HG03060 (cell line): Measurements from ENCODE around the gene SMARCA2.

ENCODE experiments used
- ATAC-seq: cut with Tn5 transposase; IDR thresholded peaks from one replicate; pipeline ENCODE4 v1.9.1; 2021; ENCODE audit warnings: low read depth, moderate number of reproducible peaks; ENCODE audit not compliant: unreplicated experiment

Gene SMARCA2

DNA sequence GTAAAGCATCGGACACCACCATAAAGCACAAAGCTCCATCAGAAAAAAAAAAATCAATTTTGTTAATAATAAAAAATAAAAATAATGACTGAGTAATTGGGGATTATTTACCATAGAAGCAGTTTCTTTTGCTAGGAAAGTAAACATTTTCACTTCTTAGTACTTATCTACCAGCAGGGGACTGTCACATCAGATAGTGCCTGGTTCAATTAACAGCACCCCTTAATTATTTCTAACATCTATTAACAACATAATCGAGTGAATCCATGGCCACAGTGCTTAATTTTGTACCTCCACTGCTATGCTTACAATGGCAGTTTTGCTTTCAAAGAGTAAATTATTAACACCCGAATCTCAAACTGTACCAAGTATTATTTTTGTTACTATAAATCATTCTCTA, 221.7 kb downstream of the SMARCA2 start:
- no peak for ATAC-seq

DNA sequence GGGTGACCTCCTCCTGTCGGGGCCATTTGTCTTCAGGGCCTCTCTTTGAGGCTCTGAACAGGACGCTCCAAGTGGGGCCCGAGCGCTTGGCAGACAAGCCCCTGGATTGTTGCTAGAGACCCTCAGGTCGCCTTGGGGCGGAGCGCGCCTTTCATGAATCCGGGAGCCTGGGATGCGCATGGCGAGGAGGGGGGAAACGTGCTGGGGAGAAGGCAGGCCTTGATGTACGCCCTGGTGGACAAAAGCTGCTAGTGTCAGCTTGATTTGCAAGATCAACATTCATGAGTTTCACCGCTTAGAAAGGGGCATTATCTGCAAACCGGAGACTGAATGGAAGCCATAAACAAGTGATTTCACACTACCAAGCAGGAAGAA, 226.3 kb downstream of the SMARCA2 start:
- ATAC-seq: no peak

DNA sequence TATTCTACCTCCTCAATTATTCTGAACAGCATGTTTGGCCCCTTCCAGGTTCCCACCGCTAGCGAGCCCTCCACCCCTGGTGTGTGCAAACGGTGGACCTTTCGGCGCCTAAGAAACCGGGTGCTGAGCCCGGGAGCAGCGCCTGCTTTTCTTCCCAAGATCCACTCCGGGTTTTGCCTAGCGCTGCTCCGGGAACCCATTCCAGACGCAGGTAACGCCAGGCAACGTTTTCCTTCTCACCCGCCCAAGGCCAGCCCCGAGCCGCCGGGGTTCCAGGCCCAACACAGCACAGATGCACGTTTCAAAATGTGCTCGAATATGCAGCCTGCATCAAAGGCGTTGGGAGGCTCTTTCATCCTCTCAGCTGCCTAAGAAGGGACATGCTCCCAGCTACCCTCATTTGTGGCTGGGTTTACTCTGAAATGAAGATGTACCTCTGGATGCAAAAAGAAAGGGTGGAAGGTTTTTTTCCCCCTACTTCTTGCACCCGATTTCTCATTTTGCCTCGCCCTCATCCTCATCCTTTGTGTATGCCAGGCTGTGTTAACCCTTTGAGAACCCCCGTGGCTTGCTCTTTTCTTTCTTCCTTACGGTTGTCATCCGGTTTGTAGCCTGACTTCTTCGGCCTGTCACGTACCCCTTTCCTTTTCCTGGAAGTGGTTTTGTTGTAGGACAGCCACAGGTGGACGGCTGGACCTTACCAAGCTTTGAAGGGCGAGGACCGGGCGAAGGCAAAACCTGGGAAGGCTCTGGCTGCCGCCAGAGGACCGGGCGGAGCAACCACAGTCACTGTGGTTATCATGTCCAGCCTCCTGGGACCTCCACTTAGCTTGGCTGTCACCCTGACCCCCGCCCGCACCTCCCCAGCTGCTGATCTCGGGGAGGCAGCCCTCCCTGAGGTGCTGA, 226.9 kb downstream of the SMARCA2 start:
- peak; percentile 61 for ATAC-seq

DNA sequence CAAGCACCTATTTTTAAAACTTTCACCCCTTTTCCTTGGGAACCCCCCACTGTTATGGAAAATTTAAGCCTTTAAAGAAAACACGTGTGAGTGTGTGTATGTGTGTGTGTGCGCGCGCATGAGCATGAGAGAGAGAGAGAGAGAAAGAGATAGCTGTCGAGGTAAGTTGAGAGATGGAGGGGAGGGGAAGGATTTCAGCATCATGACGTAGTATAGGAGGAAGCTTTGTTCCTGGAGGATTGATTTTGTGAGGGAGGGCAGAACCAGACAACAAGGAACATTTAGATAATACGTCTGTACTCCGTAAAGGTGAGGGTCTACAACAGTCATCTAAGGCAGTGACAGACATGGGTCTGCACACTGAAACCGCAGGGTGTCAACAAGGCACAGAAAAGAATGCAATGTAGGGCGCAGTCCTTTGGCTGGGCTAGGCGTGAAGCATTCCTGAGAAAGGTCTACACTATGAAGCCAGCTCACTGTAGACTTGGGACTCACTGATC, 227.7 kb downstream of the SMARCA2 start:
- ATAC-seq: no peak
